ENCODE measurements around the gene SPOCK3.

Gene SPOCK3

DNA sequence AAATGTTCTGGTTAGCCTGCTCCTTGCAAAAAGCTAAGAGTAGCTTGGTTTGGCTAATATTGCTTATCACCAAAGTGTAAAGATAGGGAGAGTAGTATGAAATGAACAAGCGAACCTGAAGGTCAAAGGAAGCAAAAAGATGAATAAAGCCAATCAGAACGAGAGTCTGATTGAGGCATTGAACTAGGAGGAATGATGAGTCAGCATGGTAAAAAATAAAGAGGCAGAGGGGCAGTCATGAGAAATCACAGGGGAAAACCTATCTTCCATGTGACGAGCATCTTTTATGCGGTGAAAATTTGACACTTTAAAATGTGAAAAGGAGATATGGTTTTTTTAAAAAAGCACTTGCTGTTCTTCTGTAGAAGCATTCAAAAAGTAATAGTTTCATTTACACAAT is 533.7 kb downstream of the SPOCK3 start:
- TF ChIP-seq SNAI2 (CRISPR knock-in tag; IDR thresholded peaks at IDR 0.05): no peak
- TF ChIP-seq ARNTL (CRISPR knock-in tag; IDR thresholded peaks at IDR 0.05; ENCODE audit: borderline replicate concordance, low read depth): no peak
- no peak for TF ChIP-seq RARB (CRISPR knock-in tag; IDR thresholded peaks at IDR 0.05)
- no peak for TF ChIP-seq ISL1 (CRISPR knock-in tag; IDR thresholded peaks at IDR 0.05)
- TF ChIP-seq POU6F1 (CRISPR knock-in tag; IDR thresholded peaks at IDR 0.05; ENCODE audit: borderline replicate concordance, low read depth): no peak
- TF ChIP-seq GLIS3 (CRISPR knock-in tag; IDR thresholded peaks at IDR 0.05): no peak
- no peak for TF ChIP-seq ESRRG (CRISPR knock-in tag; IDR thresholded peaks at IDR 0.05)
- TF ChIP-seq PATZ1 (CRISPR knock-in tag; IDR thresholded peaks at IDR 0.05; ENCODE audit: borderline replicate concordance): no peak
- no peak for TF ChIP-seq ZC3H10 (CRISPR knock-in tag; IDR thresholded peaks at IDR 0.05)
- no peak for TF ChIP-seq ZFP30 (CRISPR knock-in tag; IDR thresholded peaks at IDR 0.05)
- TF ChIP-seq CSRNP3 (CRISPR knock-in tag; IDR thresholded peaks at IDR 0.05): no peak
- TF ChIP-seq PPARA (CRISPR knock-in tag; IDR thresholded peaks at IDR 0.05; ENCODE audit: borderline replicate concordance): no peak
- no peak for TF ChIP-seq CSDC2 (CRISPR knock-in tag; IDR thresholded peaks at IDR 0.05)
- no peak for TF ChIP-seq TSHZ2 (CRISPR knock-in tag; IDR thresholded peaks at IDR 0.05)
- no peak for ATAC-seq

DNA sequence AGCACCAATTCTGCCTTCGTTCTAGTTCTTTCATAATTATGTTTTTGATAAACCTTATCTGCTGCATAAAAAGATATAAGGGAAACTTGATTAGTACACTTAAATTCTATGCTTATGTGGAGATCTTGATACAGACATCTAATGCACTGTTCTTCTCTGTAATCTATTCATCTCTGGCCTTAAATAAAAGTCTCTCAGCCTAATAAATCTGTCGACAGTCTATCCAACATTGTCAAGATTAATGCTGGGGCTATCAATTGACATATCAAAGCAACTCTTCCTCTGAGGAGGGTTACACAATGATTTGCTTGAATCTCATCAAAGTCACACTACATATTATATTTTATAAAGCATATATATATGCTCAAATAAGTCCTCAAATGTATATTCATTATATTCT is 545.5 kb downstream of the SPOCK3 start:
- ATAC-seq: no peak
- TF ChIP-seq OSR1 (CRISPR knock-in tag; IDR thresholded peaks at IDR 0.05) (no peak), PATZ1 (CRISPR knock-in tag; IDR thresholded peaks at IDR 0.05; ENCODE audit: borderline replicate concordance) (no peak), RARB (CRISPR knock-in tag; IDR thresholded peaks at IDR 0.05) (no peak), ISL1 (CRISPR knock-in tag; IDR thresholded peaks at IDR 0.05) (no peak), CSRNP3 (CRISPR knock-in tag; IDR thresholded peaks at IDR 0.05) (no peak), PPARA (CRISPR knock-in tag; IDR thresholded peaks at IDR 0.05; ENCODE audit: borderline replicate concordance) (no peak), ZNF8 (CRISPR knock-in tag; IDR thresholded peaks at IDR 0.05) (no peak), CSDC2 (CRISPR knock-in tag; IDR thresholded peaks at IDR 0.05) (no peak), TCF4 (CRISPR knock-in tag; IDR thresholded peaks at IDR 0.05; ENCODE audit: borderline replicate concordance) (no peak), TSHZ2 (CRISPR knock-in tag; IDR thresholded peaks at IDR 0.05) (no peak), BACH2 (CRISPR knock-in tag; IDR thresholded peaks at IDR 0.05; ENCODE audit: borderline replicate concordance) (no peak), POU6F1 (CRISPR knock-in tag; IDR thresholded peaks at IDR 0.05; ENCODE audit: borderline replicate concordance, low read depth) (no peak), ZNF565 (CRISPR knock-in tag; conservative IDR thresholded peaks at IDR 0.05; ENCODE audit: low read depth) (no peak), ZFP3 (CRISPR knock-in tag; IDR thresholded peaks at IDR 0.05) (no peak), CREB5 (CRISPR knock-in tag; IDR thresholded peaks at IDR 0.05; ENCODE audit: low read depth) (no peak), GLIS3 (CRISPR knock-in tag; IDR thresholded peaks at IDR 0.05) (no peak), ZC3H10 (CRISPR knock-in tag; IDR thresholded peaks at IDR 0.05) (no peak), ZNF70 (CRISPR knock-in tag; IDR thresholded peaks at IDR 0.05) (no peak)
